GM19455 (cell line): ENCODE measurements around the gene CCRL2.
"Not testable (repeated sequence)": the region's sequence is repeated elsewhere in the genome, so short reads cannot be mapped to it uniquely, and the experiment has no call there.

Source experiments
- ATAC-seq: cut with Tn5 transposase; IDR thresholded peaks from one replicate; pipeline ENCODE4 v1.9.1; 2021; ENCODE audit not compliant: unreplicated experiment

CCRL2 gene

GRCh38 chr3:46401579-46401978 is 5.5 kb upstream of the CCRL2 start:
- no peak for ATAC-seq

DNA sequence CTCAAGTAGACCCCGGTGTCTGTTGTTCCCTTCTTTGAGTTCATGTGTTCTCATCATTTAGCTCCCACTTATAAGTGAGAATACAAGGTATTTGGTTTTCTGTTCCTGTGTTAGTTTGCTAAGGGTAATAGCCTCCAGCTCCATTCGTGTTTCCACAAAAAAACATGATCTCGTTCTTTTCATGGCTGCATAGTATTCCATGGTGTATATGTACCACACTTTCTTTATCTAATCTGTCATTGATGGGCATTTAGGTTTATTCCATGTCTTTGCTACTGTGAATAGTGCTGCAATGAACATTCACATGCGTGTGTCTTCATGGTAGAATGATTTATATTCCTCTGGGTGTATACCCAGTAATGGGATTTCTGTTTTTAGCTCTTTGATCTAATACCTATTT is 4.2 kb upstream of the CCRL2 start:
- not testable (repeated sequence) for ATAC-seq

GRCh38 chr3:46405301-46406019 is 1.6 kb upstream of the CCRL2 start:
- ATAC-seq: no peak

DNA sequence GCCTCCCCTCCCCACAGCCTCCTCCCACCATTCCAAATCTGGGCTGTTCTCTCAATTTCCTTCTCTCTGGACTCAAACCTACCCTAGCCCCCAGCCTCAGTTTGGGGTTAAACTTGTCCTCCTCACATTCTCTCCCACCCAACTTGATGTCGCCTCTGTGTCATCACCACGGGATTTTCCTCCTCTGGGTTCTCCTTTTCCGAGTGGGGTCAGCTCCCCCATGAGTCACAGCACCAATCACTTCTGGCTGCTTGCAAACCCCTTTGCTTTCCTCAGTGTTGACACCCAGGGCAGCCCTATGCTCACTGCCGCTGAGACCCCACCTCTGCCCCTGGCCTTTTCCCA is 644 bp upstream of the CCRL2 start:
- ATAC-seq: no peak

DNA sequence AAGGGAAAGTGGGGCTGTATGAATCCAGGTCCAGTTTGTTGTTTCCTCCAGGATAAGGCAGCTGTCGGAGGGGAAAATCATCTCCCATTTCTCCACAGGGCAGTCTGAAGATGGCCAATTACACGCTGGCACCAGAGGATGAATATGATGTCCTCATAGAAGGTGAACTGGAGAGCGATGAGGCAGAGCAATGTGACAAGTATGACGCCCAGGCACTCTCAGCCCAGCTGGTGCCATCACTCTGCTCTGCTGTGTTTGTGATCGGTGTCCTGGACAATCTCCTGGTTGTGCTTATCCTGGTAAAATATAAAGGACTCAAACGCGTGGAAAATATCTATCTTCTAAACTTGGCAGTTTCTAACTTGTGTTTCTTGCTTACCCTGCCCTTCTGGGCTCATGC is 911 bp downstream of the CCRL2 start:
- ATAC-seq: no peak

GRCh38 chr3:46408853-46409252 is 1.8 kb downstream of the CCRL2 start:
- ATAC-seq: no peak

DNA sequence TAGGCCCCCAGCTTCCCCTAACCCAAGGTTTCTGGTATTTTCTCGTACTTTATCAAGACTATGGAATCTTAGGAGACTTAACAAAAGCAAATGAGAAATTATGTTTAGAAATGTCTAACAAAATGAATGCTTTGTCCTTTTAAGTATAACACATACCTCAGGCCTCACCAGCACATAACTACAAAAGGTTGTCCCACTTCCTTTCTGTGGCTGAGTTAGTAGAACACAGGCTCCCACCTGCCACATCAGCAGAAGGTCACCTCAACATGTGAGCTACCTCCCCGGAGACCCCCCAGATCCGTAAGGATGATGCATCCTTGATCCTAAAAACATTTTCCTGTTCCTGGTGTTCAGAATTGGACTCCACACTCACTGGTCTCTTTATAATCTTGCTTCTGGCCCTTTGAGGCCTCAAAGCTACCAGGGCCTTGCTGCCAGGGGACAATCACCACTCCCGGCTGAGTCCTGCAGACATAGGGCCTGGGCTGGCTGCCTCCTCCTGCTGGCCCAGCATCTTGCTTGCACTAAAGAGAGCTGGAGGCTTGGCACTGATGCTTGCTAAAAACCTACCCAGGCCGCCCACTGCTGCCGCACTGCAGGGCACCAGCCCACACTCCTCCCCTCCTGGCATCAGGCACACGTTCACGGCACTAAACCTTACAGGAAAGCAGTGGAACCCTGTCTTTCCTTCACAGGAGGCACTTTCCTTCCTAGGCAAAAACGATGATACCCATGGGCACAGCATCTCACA is 2.9 kb downstream of the CCRL2 start:
- ATAC-seq: no peak

DNA sequence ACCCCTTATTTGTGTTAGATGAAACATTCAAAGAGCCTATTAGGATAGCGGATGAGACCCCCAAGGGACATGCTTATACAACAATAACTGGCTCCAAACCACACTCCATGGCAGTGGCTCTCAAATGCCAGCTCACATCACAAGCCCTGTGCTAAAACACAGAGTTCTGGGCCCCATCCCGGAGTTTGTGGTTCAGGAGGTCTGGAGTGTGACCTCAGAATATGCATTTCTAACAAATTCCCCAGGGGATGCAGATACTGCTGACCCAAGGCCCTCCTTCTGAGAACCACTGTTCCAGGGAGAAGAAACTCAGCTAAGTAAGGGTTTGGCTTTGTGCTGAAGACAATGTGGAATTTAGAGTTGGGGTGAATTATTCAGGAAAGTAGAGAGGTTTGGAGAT is 3.6 kb downstream of the CCRL2 start:
- no peak for ATAC-seq

DNA sequence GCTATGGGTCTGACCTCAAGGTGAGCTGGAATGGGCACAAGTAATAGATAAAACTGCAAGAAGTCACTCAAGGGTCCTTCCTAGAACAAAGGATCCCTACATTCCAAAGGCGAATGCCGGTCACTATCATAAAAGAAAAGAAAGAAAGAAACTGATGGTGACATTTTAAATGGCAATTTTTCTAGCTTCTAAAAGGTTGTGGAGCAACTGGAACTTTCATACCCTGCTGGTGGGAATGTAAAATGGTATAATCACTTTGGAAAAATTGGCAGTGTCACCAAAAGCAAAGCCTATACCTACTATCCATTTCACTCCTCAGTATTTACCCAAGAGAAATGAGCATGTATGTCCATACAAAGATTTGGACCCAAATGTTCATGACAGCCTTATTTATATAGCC is 4.2 kb downstream of the CCRL2 start:
- no peak for ATAC-seq

DNA sequence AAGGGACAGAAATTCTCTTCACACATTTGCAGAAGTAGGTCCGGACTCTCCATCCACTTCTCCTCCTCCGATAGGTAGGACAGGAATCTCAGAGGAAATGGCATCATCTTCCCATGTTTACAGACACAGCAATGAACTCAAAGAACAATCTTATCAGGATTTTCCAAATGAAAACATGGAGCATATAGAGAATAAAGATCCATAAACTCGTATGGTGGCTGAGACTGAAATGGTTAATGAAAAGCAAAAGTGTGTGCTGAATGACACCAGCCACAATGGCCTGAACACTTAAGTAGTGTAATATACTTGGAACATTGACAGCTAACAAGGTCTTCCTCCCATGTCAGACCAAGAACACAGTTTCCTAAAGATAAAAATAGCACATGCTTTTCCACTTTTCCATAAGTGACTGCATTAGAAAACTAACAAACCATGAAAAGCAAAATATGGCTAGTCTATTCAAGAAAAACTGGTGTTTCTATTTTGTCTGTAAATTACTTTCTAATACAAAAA is 5.8 kb downstream of the CCRL2 start:
- ATAC-seq: no peak

- no peak for ATAC-seq
Observed at GRCh38 chr3:46413951-46414350, 6.9 kb downstream of the CCRL2 start.

GRCh38 chr3:46414739-46415138 is 7.7 kb downstream of the CCRL2 start:
- ATAC-seq: no peak

- ATAC-seq: no peak
Observed at GRCh38 chr3:46416125-46416810, 9.2 kb downstream of the CCRL2 start.

DNA sequence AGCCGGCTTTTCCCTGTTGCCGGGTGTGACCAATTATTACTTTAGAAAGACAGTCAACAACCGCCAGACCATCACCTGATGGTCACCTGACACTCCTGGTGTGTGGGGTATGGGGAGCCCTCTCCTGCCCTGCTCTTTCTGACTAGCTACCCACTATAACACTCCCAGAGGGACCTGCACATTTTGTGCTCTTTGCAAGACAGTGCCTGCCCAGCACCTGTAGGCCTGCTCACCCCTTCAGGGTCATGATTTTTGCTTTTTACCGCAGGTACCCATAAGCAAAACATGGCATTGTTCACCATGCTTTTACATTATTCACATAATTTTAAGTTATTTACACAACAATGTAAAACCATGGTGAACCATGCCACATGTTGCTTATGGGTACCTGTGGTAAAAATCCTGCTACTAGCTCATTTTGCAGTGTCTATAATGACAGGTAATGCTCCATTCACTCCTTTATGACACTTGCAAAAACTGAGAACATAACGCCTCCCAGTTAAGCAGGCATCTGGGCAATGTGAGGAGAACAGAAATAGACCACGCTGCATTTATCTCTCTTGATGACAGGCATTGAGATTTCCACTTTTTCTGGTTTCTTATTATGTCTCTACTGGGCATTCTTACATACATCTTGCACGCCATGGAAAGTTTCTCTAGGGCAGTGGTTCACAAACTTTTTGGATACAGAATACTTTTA is 9.9 kb downstream of the CCRL2 start:
- ATAC-seq: no peak

DNA sequence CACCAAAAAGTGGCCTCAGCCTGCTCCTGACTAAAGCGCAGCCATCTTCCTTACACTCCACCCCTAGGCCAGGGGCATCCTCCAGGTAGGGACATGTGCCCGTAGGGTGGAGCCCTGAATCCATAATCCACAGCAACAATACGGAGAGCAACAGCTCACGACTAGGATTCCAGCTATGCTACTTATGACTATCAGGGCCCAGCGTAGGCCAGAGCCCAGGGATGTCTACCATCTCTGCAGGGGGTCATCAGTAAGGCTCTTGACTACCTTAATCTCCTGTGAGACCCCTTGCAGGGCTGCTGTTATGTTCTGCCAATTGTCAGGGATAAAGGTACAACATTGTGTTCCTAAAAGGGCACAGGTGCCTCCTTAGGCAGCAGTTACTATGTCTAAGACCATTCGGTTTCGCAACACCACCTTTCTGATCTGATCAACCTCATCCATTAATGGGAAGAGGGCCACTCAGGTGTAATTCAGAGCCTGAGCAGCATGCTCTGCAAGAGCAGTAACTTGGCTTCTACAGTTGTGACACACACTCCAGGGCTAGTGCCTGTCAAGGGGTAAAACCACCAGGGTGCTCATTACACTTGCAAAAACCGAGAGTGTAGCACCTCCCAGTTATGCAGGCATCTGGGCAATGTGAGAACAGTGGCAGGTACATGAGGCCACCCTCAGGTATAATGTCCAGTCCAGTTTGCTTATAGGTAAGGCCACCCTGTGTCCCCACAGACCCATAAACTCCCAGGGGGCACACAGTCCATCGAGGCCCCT is 11.0 kb downstream of the CCRL2 start:
- ATAC-seq: no peak

DNA sequence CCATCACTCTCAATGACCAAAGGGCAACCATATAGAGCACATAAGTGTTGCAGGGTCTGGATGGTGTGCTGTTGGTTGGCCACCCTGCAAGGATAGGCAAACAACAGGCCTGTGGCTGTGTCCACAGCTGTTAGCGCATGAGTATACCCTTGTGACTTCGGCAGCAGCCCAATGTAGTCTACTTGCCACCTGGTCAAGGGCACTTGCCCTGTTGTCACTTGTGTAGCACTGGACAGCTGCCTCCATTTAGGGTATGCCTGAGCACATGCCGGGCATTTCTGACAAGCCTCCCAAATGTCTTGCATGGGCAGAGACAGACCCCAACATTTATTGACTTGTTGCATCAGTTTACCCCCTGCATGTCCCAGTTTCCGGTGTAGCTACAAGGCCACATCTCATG is 12.8 kb downstream of the CCRL2 start:
- ATAC-seq: no peak

DNA sequence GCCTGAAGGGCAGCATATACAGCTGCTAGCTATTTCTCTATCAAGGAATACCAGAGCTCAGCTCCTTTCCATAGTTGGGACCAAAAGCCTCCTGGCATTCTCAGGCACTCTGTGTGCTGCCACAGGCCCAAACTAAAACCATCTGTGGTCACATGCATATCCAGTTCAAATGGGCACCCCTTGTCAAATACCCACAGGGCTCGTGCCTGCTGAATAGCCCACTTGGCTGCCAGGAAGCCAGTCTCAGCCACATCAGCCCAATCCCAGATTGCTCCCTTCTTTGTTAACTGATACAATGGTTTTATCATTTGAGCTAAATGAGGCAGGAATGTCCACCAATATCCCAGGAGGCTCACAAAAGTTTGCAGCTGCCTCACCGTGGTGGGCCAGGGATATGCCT is 13.9 kb downstream of the CCRL2 start:
- no peak for ATAC-seq

DNA sequence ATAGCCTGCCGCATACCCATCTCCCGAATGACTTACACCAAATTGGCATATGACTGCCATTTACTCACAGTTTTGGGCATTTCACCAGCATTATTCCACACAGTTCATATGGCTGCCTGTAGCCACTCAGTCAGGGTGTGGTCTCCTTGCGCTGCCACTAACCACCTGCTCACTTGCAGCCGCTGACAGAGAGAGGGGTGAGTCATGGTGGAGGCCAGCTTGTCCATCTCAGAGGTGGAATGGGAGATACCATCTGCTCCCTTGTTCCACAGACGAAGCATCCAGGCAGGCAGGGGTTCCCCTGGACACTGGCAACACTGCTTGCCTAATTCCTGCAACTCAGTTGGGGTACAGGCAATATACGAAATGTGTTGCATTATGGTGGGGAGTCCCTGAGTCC is 15.6 kb downstream of the CCRL2 start:
- ATAC-seq: no peak

- no peak for ATAC-seq
Observed at GRCh38 chr3:46423588-46423987, 16.5 kb downstream of the CCRL2 start.

- not testable (repeated sequence) for ATAC-seq
Observed at GRCh38 chr3:46426476-46426875, 19.4 kb downstream of the CCRL2 start.

DNA sequence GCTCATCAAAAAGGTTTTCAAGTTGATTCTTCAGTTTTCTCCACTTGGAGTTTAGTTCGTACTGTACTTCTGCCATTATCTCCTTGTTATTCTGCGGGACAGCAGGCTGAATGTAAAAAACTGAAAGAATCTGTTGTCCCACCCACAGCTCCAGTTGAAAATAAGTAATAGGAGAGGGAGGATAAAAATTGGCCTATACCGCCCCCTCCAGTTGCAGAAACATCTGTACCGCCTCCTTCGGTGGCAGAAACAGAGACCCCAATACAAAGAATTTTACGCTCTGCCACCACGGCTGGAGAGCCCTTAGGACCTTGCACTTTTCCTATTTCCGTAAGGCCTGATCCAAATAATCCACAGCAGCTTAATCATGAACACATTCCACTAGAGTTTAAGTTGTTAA is 20.3 kb downstream of the CCRL2 start:
- ATAC-seq: not testable (repeated sequence)
